HepG2 (cell line): ENCODE results near the gene ERO1A.

Source experiments
- CHD2 ChIP-seq: IDR thresholded peaks from 2 replicates; pipeline ENCODE4 v1.6.1; 2011; ENCODE audit warnings: low read depth, low read length, improper control_type of control experiment
- HCFC1 ChIP-seq: fragments of 150-350 bp; IDR thresholded peaks from 2 replicates; pipeline ENCODE4 v1.6.1; 2014; ENCODE audit warnings: low read depth, low read length
- POLR2A ChIP-seq, 2 experiments: IDR thresholded peaks; 2 replicates each; pipeline ENCODE4 v1.6.1; 2011; ENCODE audit warnings: low read depth in 2 of 2, low read length in 2 of 2, mild to moderate bottlenecking in 1 of 2, moderate library complexity in 1 of 2; ENCODE audit not compliant: insufficient read depth in 1 of 2
- ZNF17 ChIP-seq: sonication (generic); formaldehyde crosslinking; IDR thresholded peaks from 2 replicates; pipeline ENCODE4 v1.5.0; 2020; ENCODE audit warnings: mild to moderate bottlenecking, missing genetic modification reagents
- ZNF225 ChIP-seq: sonication (generic); formaldehyde crosslinking; IDR thresholded peaks from 2 replicates; pipeline ENCODE4 v1.4.0; 2020; ENCODE audit warnings: mild to moderate bottlenecking, missing genetic modification reagents
- ZNF34 ChIP-seq: sonication (generic); formaldehyde crosslinking; IDR thresholded peaks from 2 replicates; pipeline ENCODE4 v1.4.0; 2020; ENCODE audit warnings: mild to moderate bottlenecking, missing genetic modification reagents, borderline replicate concordance
- ZNF546 ChIP-seq: sonication (generic); formaldehyde crosslinking; conservative IDR thresholded peaks from 2 replicates; pipeline ENCODE4 v1.8.1; 2023; ENCODE audit warnings: mild to moderate bottlenecking, missing genetic modification reagents
- ZNF564 ChIP-seq: sonication (generic); formaldehyde crosslinking; IDR thresholded peaks from 2 replicates; pipeline ENCODE4 v1.8.1; 2023; ENCODE audit warnings: mild to moderate bottlenecking, missing genetic modification reagents
- TF ChIP-seq, protein P1 (sequence below): sonication (generic); formaldehyde crosslinking; IDR thresholded peaks from 2 replicates; pipeline ENCODE4 v1.4.0; 2020; ENCODE audit warnings: missing genetic modification reagents, mild to moderate bottlenecking, borderline replicate concordance
- TF ChIP-seq, protein P2 (sequence below): sonication (generic); formaldehyde crosslinking; IDR thresholded peaks from 2 replicates; pipeline ENCODE4 v1.4.0; 2020; ENCODE audit warnings: missing genetic modification reagents
- TF ChIP-seq, protein P3 (sequence below): sonication (generic); formaldehyde crosslinking; IDR thresholded peaks from 2 replicates; pipeline ENCODE4 v1.5.0; 2020; ENCODE audit warnings: mild to moderate bottlenecking, missing genetic modification reagents, moderate library complexity

DNA sequence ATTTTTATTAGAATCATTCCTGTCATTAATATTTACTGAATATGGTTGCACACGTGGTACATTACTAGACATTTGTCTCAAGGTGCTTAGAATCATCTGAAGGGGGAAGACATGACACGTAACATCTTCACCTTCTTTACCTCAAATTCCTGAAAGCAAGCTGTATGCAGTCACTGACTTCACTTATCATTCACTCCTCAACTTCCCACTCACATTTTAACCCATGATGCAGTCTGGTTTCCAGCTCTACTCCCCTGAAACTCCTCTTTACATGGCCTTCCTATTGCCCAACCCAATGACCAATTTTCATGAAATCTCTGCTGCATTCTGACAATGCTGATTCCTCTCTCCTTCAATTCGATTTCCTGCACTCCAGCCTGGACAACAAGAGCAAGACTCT lies 5.9 kb upstream of the ERO1A start:
- TF ChIP-seq ZNF546 (CRISPR knock-in tag) (no peak), CHD2 (no peak), ZNF225 (CRISPR knock-in tag) (no peak), ZNF17 (CRISPR knock-in tag) (no peak), HCFC1 (no peak), POLR2A (IDR thresholded peaks at IDR 0.05; ENCODE audit: insufficient read depth in 1 of 2, low read depth in 2 of 2, low read length in 2 of 2) (no peak), ZNF34 (CRISPR knock-in tag) (no peak), ZNF564 (no peak)
- TF ChIP-seq, protein P1, sequence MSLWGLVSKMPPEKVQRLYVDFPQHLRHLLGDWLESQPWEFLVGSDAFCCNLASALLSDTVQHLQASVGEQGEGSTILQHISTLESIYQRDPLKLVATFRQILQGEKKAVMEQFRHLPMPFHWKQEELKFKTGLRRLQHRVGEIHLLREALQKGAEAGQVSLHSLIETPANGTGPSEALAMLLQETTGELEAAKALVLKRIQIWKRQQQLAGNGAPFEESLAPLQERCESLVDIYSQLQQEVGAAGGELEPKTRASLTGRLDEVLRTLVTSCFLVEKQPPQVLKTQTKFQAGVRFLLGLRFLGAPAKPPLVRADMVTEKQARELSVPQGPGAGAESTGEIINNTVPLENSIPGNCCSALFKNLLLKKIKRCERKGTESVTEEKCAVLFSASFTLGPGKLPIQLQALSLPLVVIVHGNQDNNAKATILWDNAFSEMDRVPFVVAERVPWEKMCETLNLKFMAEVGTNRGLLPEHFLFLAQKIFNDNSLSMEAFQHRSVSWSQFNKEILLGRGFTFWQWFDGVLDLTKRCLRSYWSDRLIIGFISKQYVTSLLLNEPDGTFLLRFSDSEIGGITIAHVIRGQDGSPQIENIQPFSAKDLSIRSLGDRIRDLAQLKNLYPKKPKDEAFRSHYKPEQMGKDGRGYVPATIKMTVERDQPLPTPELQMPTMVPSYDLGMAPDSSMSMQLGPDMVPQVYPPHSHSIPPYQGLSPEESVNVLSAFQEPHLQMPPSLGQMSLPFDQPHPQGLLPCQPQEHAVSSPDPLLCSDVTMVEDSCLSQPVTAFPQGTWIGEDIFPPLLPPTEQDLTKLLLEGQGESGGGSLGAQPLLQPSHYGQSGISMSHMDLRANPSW (CRISPR knock-in tag) = no peak
- TF ChIP-seq, protein P2, sequence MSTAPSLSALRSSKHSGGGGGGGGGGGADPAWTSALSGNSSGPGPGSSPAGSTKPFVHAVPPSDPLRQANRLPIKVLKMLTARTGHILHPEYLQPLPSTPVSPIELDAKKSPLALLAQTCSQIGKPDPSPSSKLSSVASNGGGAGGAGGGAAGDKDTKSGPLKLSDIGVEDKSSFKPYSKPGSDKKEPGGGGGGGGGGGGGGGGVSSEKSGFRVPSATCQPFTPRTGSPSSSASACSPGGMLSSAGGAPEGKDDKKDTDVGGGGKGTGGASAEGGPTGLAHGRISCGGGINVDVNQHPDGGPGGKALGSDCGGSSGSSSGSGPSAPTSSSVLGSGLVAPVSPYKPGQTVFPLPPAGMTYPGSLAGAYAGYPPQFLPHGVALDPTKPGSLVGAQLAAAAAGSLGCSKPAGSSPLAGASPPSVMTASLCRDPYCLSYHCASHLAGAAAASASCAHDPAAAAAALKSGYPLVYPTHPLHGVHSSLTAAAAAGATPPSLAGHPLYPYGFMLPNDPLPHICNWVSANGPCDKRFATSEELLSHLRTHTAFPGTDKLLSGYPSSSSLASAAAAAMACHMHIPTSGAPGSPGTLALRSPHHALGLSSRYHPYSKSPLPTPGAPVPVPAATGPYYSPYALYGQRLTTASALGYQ (CRISPR knock-in tag) = no peak
- TF ChIP-seq, protein P3, sequence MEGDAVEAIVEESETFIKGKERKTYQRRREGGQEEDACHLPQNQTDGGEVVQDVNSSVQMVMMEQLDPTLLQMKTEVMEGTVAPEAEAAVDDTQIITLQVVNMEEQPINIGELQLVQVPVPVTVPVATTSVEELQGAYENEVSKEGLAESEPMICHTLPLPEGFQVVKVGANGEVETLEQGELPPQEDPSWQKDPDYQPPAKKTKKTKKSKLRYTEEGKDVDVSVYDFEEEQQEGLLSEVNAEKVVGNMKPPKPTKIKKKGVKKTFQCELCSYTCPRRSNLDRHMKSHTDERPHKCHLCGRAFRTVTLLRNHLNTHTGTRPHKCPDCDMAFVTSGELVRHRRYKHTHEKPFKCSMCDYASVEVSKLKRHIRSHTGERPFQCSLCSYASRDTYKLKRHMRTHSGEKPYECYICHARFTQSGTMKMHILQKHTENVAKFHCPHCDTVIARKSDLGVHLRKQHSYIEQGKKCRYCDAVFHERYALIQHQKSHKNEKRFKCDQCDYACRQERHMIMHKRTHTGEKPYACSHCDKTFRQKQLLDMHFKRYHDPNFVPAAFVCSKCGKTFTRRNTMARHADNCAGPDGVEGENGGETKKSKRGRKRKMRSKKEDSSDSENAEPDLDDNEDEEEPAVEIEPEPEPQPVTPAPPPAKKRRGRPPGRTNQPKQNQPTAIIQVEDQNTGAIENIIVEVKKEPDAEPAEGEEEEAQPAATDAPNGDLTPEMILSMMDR (CRISPR knock-in tag) = no peak
